Uterus (tissue), 4 donors: ENCODE results near the gene NAP1L4. TPM values are rescaled to one million over a fixed set of nuclear protein-coding genes. Genes with fewer than 3 reads are reported as not detected.
A peak's percentile ranks its signal among the peaks of the same experiment; 100 is the strongest.

Experiments used
- DNase-seq, 2 donors: peaks; one replicate each; pipeline ENCODE4 v3.0.0-alpha.2; 2019 to 2020
- H3K27ac ChIP-seq, 2 donors: fragments of 200-600 bp; sonication (generic); 1 replicate in 1 of 2; 2 replicates in 1 of 2; pipeline ENCODE4 v1.5.1; 2016 to 2018
- H3K27me3 ChIP-seq, 2 donors: fragments of 200-600 bp; sonication (generic); one replicate each; pipeline ENCODE4 v1.5.1; 2018 to 2019; ENCODE audit warnings: control low read depth in 1 of 2
- H3K36me3 ChIP-seq, 2 donors: fragments of 200-600 bp; sonication (generic); one replicate each; pipeline ENCODE4 v1.5.1; 2019; ENCODE audit warnings: control low read depth in 1 of 2
- H3K4me1 ChIP-seq, 2 donors: fragments of 200-600 bp; sonication (generic); one replicate each; pipeline ENCODE4 v1.5.1; 2018 to 2019; ENCODE audit warnings: control low read depth in 1 of 2
- H3K4me3 ChIP-seq, 2 donors: fragments of 200-600 bp; sonication (generic); 1 replicate in 1 of 2; 2 replicates in 1 of 2; pipeline ENCODE4 v1.5.1; 2018 to 2019; ENCODE audit warnings: mild to moderate bottlenecking in 1 of 2
- H3K9me3 ChIP-seq, 2 donors: fragments of 200-600 bp; sonication (generic); one replicate each; pipeline ENCODE4 v1.5.1; 2019; ENCODE audit warnings: control low read depth in 1 of 2
- POLR2A ChIP-seq, 2 donors: fragments of 450-650 bp; IDR thresholded peaks; one replicate each; pipeline ENCODE4 v1.6.1; 2016; ENCODE audit warnings: antibody characterized with exemption in 2 of 2, mild to moderate bottlenecking in 1 of 2, moderate library complexity in 1 of 2
- intact Hi-C: fragments of 100-400 bp; cut with DNase I; formaldehyde crosslinking; loops from one replicate; pipeline ENCODE4 v1.15.1; 2023; ENCODE audit warnings: low total_unique reads
- total RNA-seq, 4 donors: library from RNA; depleted of rRNA in 3 of 4; stranded (reverse); fragments of >200 nt in 3 of 4; gene quantifications; one replicate each; pipeline versions ENCODE4 v1.1.0 to v1.2.4, GENCODE V29; 2014 to 2023
- TF ChIP-seq, protein P1 (sequence below), 4 experiments: fragments of 200-600 bp in 2 of 4; fragments of 450-650 bp in 2 of 4; sonication (generic) in 2 of 4; IDR thresholded peaks; one replicate each; pipeline ENCODE4 v1.5.1; 2016 to 2019; ENCODE audit warnings: antibody characterized with exemption in 4 of 4, mild to moderate bottlenecking in 2 of 4, moderate library complexity in 1 of 4
- donor health status: DM: yes; HTN: yes; CAD: no.

NAP1L4 gene
- total RNA-seq, 4 donors from 2014 or later: 96.1 to 183 (median 129) TPM

DNA sequence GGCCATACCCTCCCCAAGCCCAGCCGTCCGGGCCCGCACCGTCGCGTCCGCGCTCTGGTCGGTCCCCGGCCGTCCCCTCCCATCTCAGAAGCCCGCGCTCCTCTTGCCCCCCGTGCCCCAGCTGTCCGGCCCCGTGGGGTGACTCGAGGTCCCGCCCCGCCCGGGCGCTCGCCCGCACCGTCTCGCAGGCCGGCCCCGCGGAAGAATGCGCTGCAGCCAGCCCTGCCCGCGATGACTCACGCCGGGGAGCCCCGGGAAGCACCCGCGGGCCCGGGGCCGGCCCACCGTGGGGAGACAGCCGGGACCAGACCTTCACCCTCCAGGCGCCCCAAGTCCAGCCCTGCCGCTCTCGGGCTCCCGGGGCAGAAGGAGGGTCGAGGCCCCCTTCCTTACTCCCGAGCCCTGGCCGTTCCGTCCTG is 62.6 kb downstream of the NAP1L4 start:
- no peak overlapping the region for H3K27ac ChIP-seq
- H3K9me3 ChIP-seq: no peaks in the 10 kb centered on the region
- no peaks in the 10 kb centered on the region for H3K27me3 ChIP-seq
- DNase-seq: no peak
- peak overlapping the region in 1 of 2 donors; percentile 38 for H3K4me3 ChIP-seq
- intact Hi-C loops: no loop called here
- H3K4me1 ChIP-seq: peaks cover 0 to 18% of the 10 kb centered on the region in 2 donors
- no peak for TF ChIP-seq POLR2A (IDR thresholded peaks at IDR 0.05)
- TF ChIP-seq, protein P1, sequence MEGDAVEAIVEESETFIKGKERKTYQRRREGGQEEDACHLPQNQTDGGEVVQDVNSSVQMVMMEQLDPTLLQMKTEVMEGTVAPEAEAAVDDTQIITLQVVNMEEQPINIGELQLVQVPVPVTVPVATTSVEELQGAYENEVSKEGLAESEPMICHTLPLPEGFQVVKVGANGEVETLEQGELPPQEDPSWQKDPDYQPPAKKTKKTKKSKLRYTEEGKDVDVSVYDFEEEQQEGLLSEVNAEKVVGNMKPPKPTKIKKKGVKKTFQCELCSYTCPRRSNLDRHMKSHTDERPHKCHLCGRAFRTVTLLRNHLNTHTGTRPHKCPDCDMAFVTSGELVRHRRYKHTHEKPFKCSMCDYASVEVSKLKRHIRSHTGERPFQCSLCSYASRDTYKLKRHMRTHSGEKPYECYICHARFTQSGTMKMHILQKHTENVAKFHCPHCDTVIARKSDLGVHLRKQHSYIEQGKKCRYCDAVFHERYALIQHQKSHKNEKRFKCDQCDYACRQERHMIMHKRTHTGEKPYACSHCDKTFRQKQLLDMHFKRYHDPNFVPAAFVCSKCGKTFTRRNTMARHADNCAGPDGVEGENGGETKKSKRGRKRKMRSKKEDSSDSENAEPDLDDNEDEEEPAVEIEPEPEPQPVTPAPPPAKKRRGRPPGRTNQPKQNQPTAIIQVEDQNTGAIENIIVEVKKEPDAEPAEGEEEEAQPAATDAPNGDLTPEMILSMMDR (IDR thresholded peaks at IDR 0.05): no peak
- no peaks in the 10 kb centered on the region for H3K36me3 ChIP-seq

DNA sequence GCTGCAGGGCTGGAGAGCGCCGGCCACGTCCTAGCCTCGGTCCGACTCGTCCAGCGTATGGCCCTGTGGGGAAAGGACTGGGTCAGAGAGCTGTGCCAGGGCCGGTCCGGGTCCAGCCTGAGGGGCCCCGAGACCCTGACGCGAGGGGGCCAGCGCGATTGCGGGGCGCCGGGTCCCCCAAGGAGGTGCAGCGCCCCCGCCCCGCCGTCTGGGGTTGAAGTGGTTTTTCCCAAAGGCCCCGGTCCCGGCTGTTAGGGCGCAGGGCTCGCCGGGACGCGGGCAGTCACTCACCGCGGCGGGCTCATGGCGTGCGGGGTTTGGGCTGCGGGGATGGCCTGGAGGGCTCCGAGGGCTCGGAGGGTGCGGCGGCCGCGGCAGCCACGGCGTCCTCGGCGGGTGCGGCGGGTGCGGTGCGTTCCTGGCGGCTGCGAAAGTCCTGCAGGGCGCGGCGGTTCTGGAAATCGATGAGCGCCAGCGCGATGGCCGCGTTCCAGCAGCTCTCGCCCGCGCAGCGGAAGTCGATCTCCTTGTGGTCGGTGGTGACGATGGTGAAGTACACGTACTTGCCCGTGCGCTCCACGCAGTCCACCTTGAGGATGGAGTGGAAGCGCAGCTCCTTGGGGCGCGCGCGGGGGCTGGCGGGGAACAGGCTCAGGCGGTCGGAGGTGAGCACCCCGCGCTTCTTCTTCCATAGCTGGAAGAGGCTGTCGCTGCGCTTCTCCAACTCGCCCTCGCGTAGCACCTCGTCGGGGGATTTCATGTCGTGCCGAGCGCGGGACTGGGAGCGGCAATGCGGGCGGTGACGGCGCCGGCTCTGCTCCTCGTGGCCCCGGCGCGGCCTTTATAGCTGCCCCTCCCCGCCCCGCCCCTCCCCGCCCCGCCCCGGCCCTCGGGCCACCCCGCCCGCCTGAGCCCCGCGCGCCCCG is 63.3 kb downstream of the NAP1L4 start, which contains the start of gene PHLDA2:
Gene PHLDA2, minus strand, starts transcription at position 816 of the 926 bp plus-strand sequence. Its CDS starts 56 bp downstream, at position 760.
- TF ChIP-seq, protein P1 (IDR thresholded peaks at IDR 0.05): no peak
- peak in 1 of 2 donors; percentile 22 for TF ChIP-seq POLR2A (IDR thresholded peaks at IDR 0.05)
- peak within 1 kb of the TSS; percentile 34 to 38 for H3K4me3 ChIP-seq
- DNase-seq: no peak
- H3K27me3 ChIP-seq: no peaks in the 10 kb centered on the region
- H3K4me1 ChIP-seq: peaks cover 0 to 18% of the 10 kb centered on the region in 2 donors
- H3K9me3 ChIP-seq: no peaks in the 10 kb centered on the region
- intact Hi-C loops: no loop called here
- H3K36me3 ChIP-seq: no peaks in the 10 kb centered on the region
- H3K27ac ChIP-seq: peak within 1 kb of the TSS; percentile 22 to 45

DNA sequence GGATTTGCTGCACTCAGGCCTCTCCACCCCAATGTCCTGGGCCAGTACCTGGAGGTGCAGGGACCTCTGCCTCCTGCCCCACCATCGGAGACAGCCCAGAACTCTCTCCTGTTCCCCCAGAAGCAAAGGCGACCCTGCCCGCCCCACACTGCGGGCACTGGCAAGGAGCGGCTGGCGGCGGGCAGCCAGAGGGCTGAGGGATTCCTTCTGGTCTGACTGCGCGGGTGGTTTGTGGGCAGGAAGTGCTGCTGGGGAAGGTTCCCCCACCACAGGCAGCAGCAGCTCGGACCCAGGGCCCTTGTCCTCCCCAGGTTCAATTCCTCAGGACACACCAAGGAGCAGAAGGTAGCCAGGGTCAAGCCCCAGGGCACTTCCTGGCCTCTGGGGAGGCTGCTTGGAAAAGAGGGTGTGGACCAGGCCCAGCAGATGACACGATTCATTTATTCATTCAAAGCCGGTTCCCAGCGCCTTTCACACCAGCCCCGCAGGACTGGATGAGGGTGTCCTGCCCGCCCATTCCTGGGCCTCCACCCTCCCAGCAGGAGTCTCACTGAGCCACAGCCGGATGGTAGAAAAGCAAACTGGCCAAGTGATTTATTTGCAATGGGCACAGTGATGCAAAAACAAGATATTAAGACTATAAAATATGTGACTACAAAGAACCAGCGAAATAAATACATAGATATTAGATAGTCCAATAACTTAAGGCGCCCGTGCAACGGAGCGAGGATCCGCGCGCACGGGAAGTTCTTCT is 64.1 kb downstream of the NAP1L4 start:
- Histone ChIP-seq H3K27ac (no peak overlapping the region), H3K27me3 (no peaks in the 10 kb centered on the region), H3K4me1 (peaks cover 0 to 18% of the 10 kb centered on the region in 2 donors), H3K9me3 (no peaks in the 10 kb centered on the region), H3K36me3 (no peaks in the 10 kb centered on the region), H3K4me3 (peak overlapping the region; percentile 30 to 38)
- intact Hi-C loops: no loop called here
- TF ChIP-seq POLR2A (IDR thresholded peaks at IDR 0.05): no peak
- TF ChIP-seq, protein P1 (IDR thresholded peaks at IDR 0.05): no peak
- no peak for DNase-seq

DNA sequence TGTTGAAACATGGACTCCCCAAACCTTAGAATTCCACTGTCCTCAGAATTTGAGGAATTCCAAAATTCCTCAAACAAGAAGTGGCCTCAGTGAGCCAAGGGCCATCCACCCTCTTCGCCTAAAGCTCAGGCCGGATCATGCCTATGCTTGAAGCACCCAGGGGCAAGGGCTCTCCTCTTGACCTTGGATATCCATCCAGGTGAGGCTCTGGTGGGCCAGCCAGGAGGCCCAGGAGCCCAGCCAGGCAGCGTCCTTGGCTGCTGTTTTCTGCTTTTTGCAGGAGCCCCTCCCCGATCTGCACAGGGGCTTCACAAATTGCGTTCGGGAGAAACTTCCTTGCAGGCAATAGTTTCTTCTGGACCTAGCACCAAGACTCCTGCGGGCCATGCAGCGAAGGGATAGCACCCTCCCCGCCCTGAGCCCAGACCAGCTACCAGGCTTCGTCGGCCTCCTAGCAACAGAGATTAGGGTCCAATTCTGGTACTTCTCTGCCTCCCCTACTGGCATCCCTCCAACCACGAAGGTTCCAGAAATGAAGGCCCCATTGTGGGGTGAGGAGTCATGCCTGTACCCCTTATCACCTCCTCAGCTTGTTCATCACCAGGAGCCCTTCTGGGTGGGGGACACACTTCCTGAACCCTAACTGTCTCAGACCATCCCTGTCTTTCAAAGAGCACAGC is 64.9 kb downstream of the NAP1L4 start:
- no peak for DNase-seq

More for the DNA sequence above, 64.9 kb downstream of the NAP1L4 start:
- Histone ChIP-seq H3K27me3 (no peaks in the 10 kb centered on the region), H3K27ac (no peak overlapping the region), H3K36me3 (no peaks in the 10 kb centered on the region), H3K9me3 (no peaks in the 10 kb centered on the region), H3K4me3 (no peak overlapping the region), H3K4me1 (peaks cover 0 to 18% of the 10 kb centered on the region in 2 donors)
- TF ChIP-seq, protein P1 (IDR thresholded peaks at IDR 0.05): no peak
- no peak for TF ChIP-seq POLR2A (IDR thresholded peaks at IDR 0.05)
- intact Hi-C loops: no loop called here
